ENCODE results near the gene BTNL9.

DNA sequence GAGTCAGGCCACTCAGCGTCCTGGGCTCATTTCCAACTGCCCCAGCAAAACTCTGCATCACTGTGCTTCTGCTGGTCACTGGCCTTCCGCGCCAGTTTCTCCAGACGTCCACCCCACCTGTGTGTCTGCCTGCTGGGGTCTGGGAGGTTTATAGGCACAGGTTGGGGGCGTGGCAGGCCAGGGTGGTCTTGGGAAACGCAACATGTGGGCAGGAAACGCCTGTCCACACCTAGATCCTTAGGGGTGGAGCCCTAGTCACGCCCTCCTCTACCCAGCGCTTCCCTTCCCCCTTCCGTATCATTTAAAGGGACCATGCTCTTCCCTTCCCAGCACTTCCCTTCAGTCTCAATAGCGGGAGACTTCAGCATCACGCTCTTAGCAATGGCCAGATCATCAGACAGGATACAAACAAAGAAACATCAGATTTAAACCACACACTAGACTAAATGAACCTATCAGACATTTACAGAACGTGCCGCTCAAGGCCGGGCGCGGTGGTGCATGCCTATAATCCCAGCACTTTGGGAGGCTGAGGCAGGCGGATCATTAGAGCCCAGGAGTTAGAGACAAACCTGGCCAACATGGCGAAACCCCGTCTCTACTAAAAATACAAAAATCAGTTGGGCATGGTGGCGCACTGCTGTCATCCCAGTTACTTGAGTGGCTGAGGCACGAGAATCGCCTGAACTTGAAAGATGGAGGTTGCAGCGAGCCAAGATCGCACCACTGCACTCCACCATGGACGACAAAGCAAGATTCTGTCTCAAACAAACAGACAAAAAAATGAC lies 11.8 kb upstream of the BTNL9 start:
- no peak for TF ChIP-seq CTCF (IDR thresholded peaks at IDR 0.05; ENCODE audit: insufficient read depth, low read length, poor library complexity, severe bottlenecking)
- TF ChIP-seq EZH2phosphoT487 (conservative IDR thresholded peaks at IDR 0.05; ENCODE audit: low read length): no peak
